SK-N-SH (cell line): ENCODE data around the gene KCNE3.

ENCODE experiments used
- CTCF ChIP-seq: fragments of 200-600 bp; sonication (generic); IDR thresholded peaks from 2 replicates; pipeline ENCODE4 v1.6.1; 2017; ENCODE audit warnings: antibody characterized with exemption, mild to moderate bottlenecking, moderate library complexity
- EZH2phosphoT487 ChIP-seq: fragments of 200-600 bp; sonication (generic); IDR thresholded peaks from 2 replicates; pipeline ENCODE4 v1.6.1; 2017; ENCODE audit warnings: low read depth, mixed run types, mild to moderate bottlenecking, antibody characterized with exemption, moderate library complexity, borderline replicate concordance
- POLR2AphosphoS5 ChIP-seq: IDR thresholded peaks from 2 replicates; pipeline ENCODE4 v1.6.1; 2012; ENCODE audit warnings: low read depth, low read length
- RAD21 ChIP-seq: IDR thresholded peaks from 2 replicates; pipeline ENCODE4 v1.6.1; 2012; ENCODE audit warnings: mild to moderate bottlenecking, low read length
- RFX5 ChIP-seq: IDR thresholded peaks from 2 replicates; pipeline ENCODE4 v1.6.1; 2012; ENCODE audit warnings: mild to moderate bottlenecking, improper control_type of control experiment, low read length
- TAF1 ChIP-seq: IDR thresholded peaks from 2 replicates; pipeline ENCODE4 v1.6.1; 2012; ENCODE audit warnings: low read depth, mild to moderate bottlenecking, low read length, moderate library complexity, borderline replicate concordance

- TF ChIP-seq CTCF (no peak), RAD21 (no peak), RFX5 (no peak), TAF1 (no peak), POLR2AphosphoS5 (no peak), EZH2phosphoT487 (no peak)
Measured at GRCh38 chr11:74427384-74427886, 39.9 kb downstream of the KCNE3 start.
